IMR-90 (cell line): ENCODE results near the gene ARSA. TPM values are rescaled to one million over a fixed set of nuclear protein-coding genes. Genes with fewer than 3 reads are reported as not detected.
A peak's percentile ranks its signal among the peaks of the same experiment; 100 is the strongest.

Source experiments
- ATAC-seq: fragments of 200-7000 bp; cut with Tn5 transposase; 2 replicates; pipeline ENCODE4 v1.9.1; 2020; ENCODE audit warnings: low read depth, mild to moderate bottlenecking, moderate library complexity
- BruUV-seq: library from RNA; stranded (reverse); fragments of 400-500 nt; replicated peaks from 2 replicates; lab custom pipeline; 2021; lab: Mats Ljungman, UMichigan
- CTCF ChIA-PET: fragments of 300-600 bp; formaldehyde crosslinking; extraction: SDS; loops from one replicate; lab custom pipeline; 2021; ENCODE audit warnings: antibody characterized with exemption; lab: Yijun Ruan, JAX
- POLR2A ChIA-PET: fragments of 300-600 bp; sonication (Branson Sonifier 250); formaldehyde crosslinking; loops from one replicate; lab custom pipeline; 2022; ENCODE audit warnings: antibody characterized with exemption; ENCODE audit not compliant: unreplicated experiment; lab: Charles Lee
- DNase-seq: peaks from one replicate; pipeline ENCODE4 v3.0.0; 2013
- H2AFZ ChIP-seq: replicated peaks from 2 replicates; pipeline ENCODE3; 2013; ENCODE audit warnings: low read length, mild to moderate bottlenecking; ENCODE audit not compliant: poor library complexity
- H2AK5ac ChIP-seq: 2 replicates; pipeline ENCODE4 v1.6.1; 2013; ENCODE audit warnings: low read depth, low read length, inconsistent platforms
- H2AK9ac ChIP-seq: replicated peaks from 2 replicates; pipeline ENCODE3; 2013; ENCODE audit warnings: mild to moderate bottlenecking, low read depth, low read length, moderate library complexity; ENCODE audit not compliant: poor library complexity
- H2BK120ac ChIP-seq: 2 replicates; pipeline ENCODE4 v1.6.1; 2013; ENCODE audit warnings: low read depth, low read length, inconsistent platforms
- H2BK15ac ChIP-seq: 3 replicates; pipeline ENCODE4 v1.6.1; 2013; ENCODE audit warnings: low read depth, low read length, inconsistent platforms
- H2BK20ac ChIP-seq: 2 replicates; pipeline ENCODE4 v1.6.1; 2013; ENCODE audit warnings: low read depth, mild to moderate bottlenecking, inconsistent platforms, low read length, moderate library complexity
- H2BK5ac ChIP-seq: 2 replicates; pipeline ENCODE4 v1.6.1; 2013; ENCODE audit warnings: mild to moderate bottlenecking, low read depth, low read length, inconsistent platforms; ENCODE audit not compliant: poor library complexity, severe bottlenecking
- H3K14ac ChIP-seq: replicated peaks from 2 replicates; pipeline ENCODE4 v1.6.1; 2013; ENCODE audit warnings: low read depth, low read length, inconsistent platforms
- H3K18ac ChIP-seq: 2 replicates; pipeline ENCODE4 v1.6.1; 2013; ENCODE audit warnings: low read depth, low read length, control low read depth
- H3K23ac ChIP-seq: 2 replicates; pipeline ENCODE4 v1.6.1; 2013; ENCODE audit warnings: low read depth, low read length, inconsistent platforms
- H3K27ac ChIP-seq: 2 replicates; pipeline ENCODE4 v1.5.1; 2013; ENCODE audit warnings: mild to moderate bottlenecking, control low read depth, low read length; ENCODE audit not compliant: insufficient read depth
- H3K27me3 ChIP-seq: 2 replicates; pipeline ENCODE4 v1.6.1; 2013; ENCODE audit warnings: low read length; ENCODE audit not compliant: control insufficient read depth, insufficient read depth
- H3K36me3 ChIP-seq: 2 replicates; pipeline ENCODE4 v1.6.1; 2013; ENCODE audit warnings: low read length, mixed read lengths; ENCODE audit not compliant: control insufficient read depth, insufficient read depth
- H3K4ac ChIP-seq: 2 replicates; pipeline ENCODE4 v1.6.1; 2013; ENCODE audit warnings: low read depth, low read length, inconsistent platforms
- H3K4me1 ChIP-seq: 2 replicates; pipeline ENCODE4 v1.6.1; 2013; ENCODE audit warnings: low read length, mixed read lengths; ENCODE audit not compliant: control insufficient read depth, insufficient read depth
- H3K4me2 ChIP-seq: 2 replicates; pipeline ENCODE4 v1.6.1; 2013; ENCODE audit warnings: low read depth, mild to moderate bottlenecking, control low read depth, low read length, moderate library complexity
- H3K4me3 ChIP-seq: 2 replicates; pipeline ENCODE4 v1.5.1; 2013; ENCODE audit warnings: low read depth, mild to moderate bottlenecking, control low read depth, low read length, moderate library complexity; ENCODE audit not compliant: insufficient read depth
- H3K56ac ChIP-seq: 2 replicates; pipeline ENCODE4 v1.6.1; 2013; ENCODE audit warnings: low read length, inconsistent platforms; ENCODE audit not compliant: insufficient read depth; ENCODE audit errors: extremely low read depth
- H3K79me1 ChIP-seq, 2 experiments: 2 replicates each; pipeline ENCODE4 v1.6.1; 2013; ENCODE audit warnings: low read length in 2 of 2, inconsistent platforms in 1 of 2, low read depth in 1 of 2
- H3K9ac ChIP-seq: 2 replicates; pipeline ENCODE4 v1.6.1; 2013; ENCODE audit warnings: low read depth, low read length, control low read depth
- H3K9me1 ChIP-seq: 2 replicates; pipeline ENCODE4 v1.6.1; 2013; ENCODE audit warnings: low read length, inconsistent platforms; ENCODE audit not compliant: insufficient read depth
- H3K9me3 ChIP-seq: 2 replicates; pipeline ENCODE4 v1.6.1; 2013; ENCODE audit warnings: low read length; ENCODE audit not compliant: control insufficient read depth, insufficient read depth
- H4K20me1 ChIP-seq: 2 replicates; pipeline ENCODE4 v1.6.1; 2013; ENCODE audit warnings: low read length, inconsistent platforms; ENCODE audit not compliant: insufficient read depth
- H4K5ac ChIP-seq: 2 replicates; pipeline ENCODE4 v1.6.1; 2013; ENCODE audit warnings: mild to moderate bottlenecking, low read depth, low read length, control low read depth
- H4K8ac ChIP-seq, 2 experiments: 2 replicates each; pipeline ENCODE4 v1.6.1; 2013; ENCODE audit warnings: low read depth in 2 of 2, low read length in 2 of 2, control low read depth in 1 of 2, inconsistent platforms in 1 of 2
- H4K91ac ChIP-seq: 2 replicates; pipeline ENCODE4 v1.6.1; 2013; ENCODE audit warnings: low read depth, low read length, inconsistent platforms; ENCODE audit not compliant: insufficient read depth
- CEBPB ChIP-seq: IDR thresholded peaks from 2 replicates; pipeline ENCODE4 v1.6.1; 2012; ENCODE audit warnings: low read depth, low read length, improper control_type of control experiment
- MAFK ChIP-seq: IDR thresholded peaks from 2 replicates; pipeline ENCODE4 v1.6.1; 2012; ENCODE audit warnings: low read depth, low read length, improper control_type of control experiment
- MAZ ChIP-seq: IDR thresholded peaks from 2 replicates; pipeline ENCODE4 v1.6.1; 2012; ENCODE audit warnings: low read depth, mild to moderate bottlenecking, low read length, improper control_type of control experiment, moderate library complexity, borderline replicate concordance
- MXI1 ChIP-seq: IDR thresholded peaks from 2 replicates; pipeline ENCODE4 v1.6.1; 2012; ENCODE audit warnings: low read depth, mild to moderate bottlenecking, low read length, moderate library complexity, borderline replicate concordance
- RCOR1 ChIP-seq: IDR thresholded peaks from 2 replicates; pipeline ENCODE4 v1.6.1; 2012; ENCODE audit warnings: mild to moderate bottlenecking, low read length, improper control_type of control experiment; ENCODE audit not compliant: insufficient replicate concordance
- SMC3 ChIP-seq: fragments of 150-350 bp; IDR thresholded peaks from 2 replicates; pipeline ENCODE4 v1.6.1; 2016; ENCODE audit warnings: low read depth, mild to moderate bottlenecking, antibody characterized with exemption, low read length, moderate library complexity
- WGBS, 2 experiments: methylation state at CpG; one replicate each; pipeline versions ENCODE4 v1.1.5 to v1.1.7; 2013; ENCODE audit warnings: missing lambda C conversion rate in 2 of 2; ENCODE audit not compliant: insufficient read length in 1 of 2; ENCODE audit errors: extremely low coverage in 2 of 2; 5-methylcytosine and 5-hydroxymethylcytosine counted together
- dilution Hi-C: fragments of 300-500 bp; cut with HindIII; formaldehyde crosslinking; loops from one replicate; pipeline ENCODE4 v1.14.3; 2018; ENCODE audit warnings: low sequenced_read_pairs; ENCODE audit not compliant: unreplicated experiment
- in situ Hi-C: fragments of 300-500 bp; cut with MboI; formaldehyde crosslinking; loops from 3 replicates; pipeline ENCODE4 v1.14.3; 2019; ENCODE audit warnings: low sequenced_read_pairs, inconsistent platforms, mixed read lengths
- intact Hi-C: fragments of 100-400 bp; cut with micrococcal nuclease; formaldehyde crosslinking; loops from 2 replicates; pipeline ENCODE4 v1.10.0; 2022
- polyA plus RNA-seq, 3 experiments: library from polyadenylated mRNA; depleted of rRNA; stranded (reverse); fragments of >200 nt; gene quantifications; 2 replicates each; pipeline ENCODE4 v1.2.3, GENCODE V29; 2012; ENCODE audit warnings: low replicate concordance in 1 of 3
- total RNA-seq: library from RNA; depleted of rRNA; stranded (reverse); fragments of >200 nt; gene quantifications from 2 replicates; pipeline ENCODE4 v1.2.3, GENCODE V29; 2012

ARSA gene
- total and polyA plus RNA-seq, 2 of the 4 experiments (the other 2 are of a cell fraction) = 3.4 to 24.2 TPM

DNA sequence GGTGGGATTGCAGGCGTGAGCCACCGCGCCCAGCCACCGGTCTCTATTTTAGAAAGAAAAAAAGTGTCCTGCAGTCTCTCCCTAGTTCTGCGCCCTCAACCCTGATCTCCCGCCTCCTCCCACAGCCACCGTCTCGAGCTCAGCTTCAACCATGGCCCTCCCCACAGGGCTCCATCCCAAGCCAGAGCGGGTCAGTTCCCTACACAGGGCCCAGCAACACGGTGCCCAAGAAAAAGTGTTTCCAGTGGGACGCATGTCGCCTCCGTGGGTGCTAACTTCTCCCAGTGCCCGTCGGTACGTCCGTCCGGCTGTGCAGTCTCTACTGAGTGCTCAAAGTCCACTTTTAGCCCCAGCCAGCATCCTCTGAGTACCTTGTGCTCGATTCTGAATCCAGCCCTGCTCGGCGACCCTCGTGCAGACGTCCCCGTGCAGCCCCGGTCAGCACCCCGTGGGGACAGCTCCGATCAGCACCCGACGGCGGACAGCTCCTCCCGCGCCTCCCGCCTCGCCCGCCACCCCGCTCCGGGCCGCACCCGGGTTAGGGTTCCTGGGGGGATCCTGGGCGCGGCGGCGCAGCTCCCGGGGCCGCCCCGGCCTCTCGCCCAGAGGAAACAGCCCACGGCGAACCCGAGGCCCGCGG lies 28.0 kb downstream of the ARSA start:
- H2BK15ac ChIP-seq = no peak overlapping the region
- CTCF ChIA-PET = no interaction called here
- H3K18ac ChIP-seq = no peak overlapping the region
- DNase-seq (no peak), ATAC-seq (peak; percentile 98)
- no peak overlapping the region for H3K14ac ChIP-seq
- H2BK20ac ChIP-seq = no peak overlapping the region
- H3K4me3 ChIP-seq = no peak overlapping the region
- peak overlapping the region; percentile 26 for H2AFZ ChIP-seq
- H3K9me1 ChIP-seq = 0 out of 2 replicates have a peak, but pooled peaks cover 6% of the 10 kb centered on the region
- no peak overlapping the region for H4K8ac ChIP-seq
- TF ChIP-seq RCOR1 (peak; percentile 87), CEBPB (no peak), MXI1 (peak; percentile 99), MAZ (peak; percentile 39; the same call in 1 of the 2 replicates), SMC3 (no peak), MAFK (no peak)
- H3K9me3 ChIP-seq = 0 out of 2 replicates have a peak, but pooled peaks cover 2% of the 10 kb centered on the region
- H2BK5ac ChIP-seq = no peak overlapping the region
- no peak overlapping the region for H3K9ac ChIP-seq
- dilution Hi-C loops = no loop called here
- intact Hi-C loops = no loop called here
- POLR2A ChIA-PET = no interaction called here
- in situ Hi-C loops = no loop called here
- H3K79me1 ChIP-seq = no peaks in the 10 kb centered on the region
- peaks cover 44% of the 10 kb centered on the region for H3K27me3 ChIP-seq
- H3K56ac ChIP-seq = no peak overlapping the region
- no peak overlapping the region for H4K91ac ChIP-seq
- no peak overlapping the region for H4K5ac ChIP-seq
- no peak overlapping the region for H2BK120ac ChIP-seq
- H4K20me1 ChIP-seq = peaks cover 10% of the 10 kb centered on the region
- no peak overlapping the region for H2AK5ac ChIP-seq
- WGBS, 2 experiments = 30% methylated on average over 12 of the region's 52 CpGs; no CpG with 5 or more reads in 1 of the 2 experiments
- no peak overlapping the region for H2AK9ac ChIP-seq
- H3K27ac ChIP-seq = no peak overlapping the region
- no TSS peak for BruUV-seq
- H3K23ac ChIP-seq = no peak overlapping the region
- no peak overlapping the region for H3K4me2 ChIP-seq
- H3K4me1 ChIP-seq = no peaks in the 10 kb centered on the region
- H3K36me3 ChIP-seq = no peaks in the 10 kb centered on the region
- no peak overlapping the region for H3K4ac ChIP-seq
